Uterus (tissue), 2 donors: Measurements from ENCODE around the gene MTMR2.

Experiments used
- POLR2A ChIP-seq, 2 donors: fragments of 450-650 bp; IDR thresholded peaks; one replicate each; pipeline ENCODE4 v1.6.1; 2016; ENCODE audit warnings: antibody characterized with exemption in 2 of 2, mild to moderate bottlenecking in 1 of 2, moderate library complexity in 1 of 2
- TF ChIP-seq, protein P1 (sequence below), 4 experiments: fragments of 200-600 bp in 2 of 4; fragments of 450-650 bp in 2 of 4; sonication (generic) in 2 of 4; IDR thresholded peaks; one replicate each; pipeline ENCODE4 v1.5.1; 2016 to 2019; ENCODE audit warnings: antibody characterized with exemption in 4 of 4, mild to moderate bottlenecking in 2 of 4, moderate library complexity in 1 of 4

DNA sequence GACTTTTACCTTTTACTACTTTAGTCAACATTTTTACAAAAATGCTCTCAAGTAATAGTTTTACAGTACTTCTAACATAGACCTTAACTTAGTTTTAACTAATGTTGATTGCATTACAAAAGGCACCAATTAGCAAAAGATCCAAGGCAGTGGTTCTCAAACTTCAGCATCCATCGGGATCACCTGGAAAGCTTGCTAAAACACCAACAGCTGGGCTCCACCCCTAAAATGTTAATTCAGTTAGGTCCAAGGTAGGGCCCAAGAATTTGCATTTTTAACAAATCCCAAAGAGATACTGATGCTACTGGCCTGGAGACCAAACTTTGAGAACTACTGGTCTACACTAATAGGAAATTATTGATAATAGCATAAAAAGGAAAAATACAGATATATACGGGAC lies 5.9 kb downstream of the MTMR2 start:
- no peak for TF ChIP-seq POLR2A (IDR thresholded peaks at IDR 0.05)
- TF ChIP-seq, protein P1, sequence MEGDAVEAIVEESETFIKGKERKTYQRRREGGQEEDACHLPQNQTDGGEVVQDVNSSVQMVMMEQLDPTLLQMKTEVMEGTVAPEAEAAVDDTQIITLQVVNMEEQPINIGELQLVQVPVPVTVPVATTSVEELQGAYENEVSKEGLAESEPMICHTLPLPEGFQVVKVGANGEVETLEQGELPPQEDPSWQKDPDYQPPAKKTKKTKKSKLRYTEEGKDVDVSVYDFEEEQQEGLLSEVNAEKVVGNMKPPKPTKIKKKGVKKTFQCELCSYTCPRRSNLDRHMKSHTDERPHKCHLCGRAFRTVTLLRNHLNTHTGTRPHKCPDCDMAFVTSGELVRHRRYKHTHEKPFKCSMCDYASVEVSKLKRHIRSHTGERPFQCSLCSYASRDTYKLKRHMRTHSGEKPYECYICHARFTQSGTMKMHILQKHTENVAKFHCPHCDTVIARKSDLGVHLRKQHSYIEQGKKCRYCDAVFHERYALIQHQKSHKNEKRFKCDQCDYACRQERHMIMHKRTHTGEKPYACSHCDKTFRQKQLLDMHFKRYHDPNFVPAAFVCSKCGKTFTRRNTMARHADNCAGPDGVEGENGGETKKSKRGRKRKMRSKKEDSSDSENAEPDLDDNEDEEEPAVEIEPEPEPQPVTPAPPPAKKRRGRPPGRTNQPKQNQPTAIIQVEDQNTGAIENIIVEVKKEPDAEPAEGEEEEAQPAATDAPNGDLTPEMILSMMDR (IDR thresholded peaks at IDR 0.05) = no peak
